GM18870 (cell line): ENCODE measurements around the gene TFEC.
"Not testable (repeated sequence)": the region's sequence is repeated elsewhere in the genome, so short reads cannot be mapped to it uniquely, and the experiment has no call there.

Experiments
- ATAC-seq: cut with Tn5 transposase; IDR thresholded peaks from one replicate; pipeline ENCODE4 v1.9.1; 2021; ENCODE audit warnings: moderate library complexity; ENCODE audit not compliant: unreplicated experiment

The TFEC gene

DNA sequence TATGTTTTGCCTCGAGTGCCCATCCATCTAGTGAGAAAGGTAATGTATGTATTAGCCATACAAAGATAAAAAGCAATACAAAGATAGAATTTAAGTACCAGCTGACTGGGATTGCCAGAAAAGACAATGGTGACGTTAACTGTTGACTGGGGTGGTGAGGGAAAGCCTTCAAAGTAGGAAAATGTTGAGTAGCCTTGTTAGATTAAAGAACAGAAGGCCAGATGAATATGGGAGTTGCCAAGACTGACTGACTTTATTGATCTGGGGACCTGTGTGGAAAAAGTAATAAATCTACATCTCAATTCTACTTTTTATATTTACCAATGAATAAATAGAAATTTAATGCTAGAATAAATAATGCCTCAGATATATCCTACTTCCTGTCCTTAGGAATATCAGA lies 97.7 kb downstream of the TFEC start:
- ATAC-seq, result no peak

DNA sequence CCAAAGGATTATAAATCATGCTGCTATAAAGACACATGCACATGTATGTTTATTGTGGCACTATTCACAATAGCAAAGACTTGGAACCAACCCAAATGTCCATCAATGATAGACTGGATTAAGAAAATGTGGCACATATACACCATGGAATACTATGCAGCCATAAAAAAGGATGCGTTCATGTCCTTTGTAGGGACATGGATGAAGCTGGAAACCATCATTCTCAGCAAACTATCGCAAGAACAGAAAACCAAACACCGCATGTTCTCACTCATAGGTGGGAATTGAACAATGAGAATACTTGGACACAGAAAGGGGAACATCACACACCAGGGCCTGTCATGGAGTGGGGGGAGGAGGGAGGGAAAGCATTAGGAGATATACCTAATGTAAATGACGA lies 100.4 kb downstream of the TFEC start:
- ATAC-seq, result not testable (repeated sequence)

DNA sequence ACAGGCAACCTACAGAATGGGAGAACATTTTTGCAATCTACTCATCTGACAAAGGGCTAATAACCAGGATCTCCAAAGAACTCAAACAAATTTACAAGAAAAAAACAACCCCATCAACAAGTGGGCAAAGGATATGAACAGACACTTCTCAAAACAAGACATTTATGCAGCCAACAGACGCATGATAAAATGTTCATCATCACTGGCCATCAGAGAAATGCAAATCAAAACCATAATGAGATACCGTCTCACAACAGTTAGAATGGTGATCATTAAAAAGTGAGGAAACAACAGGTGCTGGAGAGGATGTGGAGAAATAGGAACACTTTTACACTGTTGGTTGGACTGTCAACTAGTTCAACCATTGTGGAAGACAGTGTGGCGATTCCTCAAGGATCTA lies 100.8 kb downstream of the TFEC start:
- ATAC-seq, result not testable (repeated sequence)

DNA sequence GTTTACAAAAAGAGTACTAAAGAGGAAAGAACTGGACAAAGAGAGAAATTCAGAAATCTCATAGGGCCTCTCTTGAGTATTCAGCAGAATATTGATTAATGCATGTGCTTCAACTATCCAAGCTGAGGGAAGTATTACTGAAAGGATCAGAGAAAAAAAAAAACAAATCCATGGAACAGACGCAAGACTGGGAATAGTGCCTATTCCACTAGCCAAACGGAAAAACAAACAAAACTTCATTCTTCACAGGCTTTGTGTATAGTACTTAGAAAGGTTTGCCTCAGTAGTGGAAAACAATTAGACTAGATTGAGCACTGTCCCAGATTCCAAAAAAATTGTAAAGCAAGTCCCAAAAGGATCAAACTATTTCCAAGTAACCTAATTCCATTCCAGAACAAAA lies 106.2 kb downstream of the TFEC start:
- no peak for ATAC-seq

DNA sequence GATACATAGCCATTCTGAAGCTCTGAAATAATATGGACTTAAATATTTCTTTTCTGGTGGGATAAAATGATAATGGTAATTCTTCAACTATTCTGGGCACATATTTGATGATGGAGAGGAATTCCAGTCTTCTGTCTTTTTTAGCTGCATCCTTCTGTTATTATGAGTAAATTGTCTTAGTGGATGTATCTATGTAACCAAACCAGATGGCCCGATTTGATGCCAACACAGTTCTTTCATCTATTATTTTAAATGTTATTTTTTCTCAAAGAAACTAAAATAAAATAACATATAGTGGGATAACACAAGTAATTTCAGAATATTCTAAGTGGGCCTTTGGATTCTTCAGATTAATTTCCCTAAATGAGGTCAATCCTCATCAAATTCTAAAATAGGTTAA lies 110.2 kb downstream of the TFEC start:
- no peak for ATAC-seq

DNA sequence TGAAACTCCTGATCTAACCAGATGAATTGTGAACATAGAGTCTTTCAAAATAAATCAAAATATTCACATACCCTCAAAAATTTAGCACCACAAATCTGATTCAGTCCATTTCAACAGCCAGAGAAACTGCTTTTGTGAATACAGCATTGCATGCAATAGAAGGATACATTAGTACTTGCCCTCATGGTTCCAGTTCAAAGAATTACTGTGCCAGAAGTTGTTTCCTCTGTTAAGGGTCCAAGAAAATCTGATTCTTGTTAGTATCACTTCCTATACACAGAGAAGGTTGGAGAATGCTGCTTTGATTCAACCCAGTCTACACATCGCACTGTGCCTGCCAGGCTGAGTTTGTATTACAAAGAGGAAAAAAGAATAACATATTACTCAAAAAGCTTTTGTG lies 115.6 kb downstream of the TFEC start:
- no peak for ATAC-seq

DNA sequence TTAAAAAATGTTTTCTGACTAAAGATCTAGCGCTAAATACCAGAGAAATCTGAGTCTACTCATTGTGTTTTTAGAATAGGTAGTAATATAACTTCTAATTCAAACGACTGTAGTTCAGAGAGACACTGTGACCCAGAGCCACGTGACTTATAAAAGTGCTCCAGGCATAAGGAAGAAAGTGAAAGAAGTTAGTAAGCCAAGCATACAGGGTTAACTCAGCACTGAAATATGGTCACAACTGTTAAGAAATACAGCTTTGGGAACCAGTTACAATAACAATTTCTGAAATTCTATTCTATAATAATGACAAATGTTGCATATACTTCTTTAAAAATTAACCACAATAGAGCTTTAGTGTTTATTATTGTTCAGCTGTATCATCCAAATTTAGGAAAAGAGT lies 119.1 kb downstream of the TFEC start:
- ATAC-seq, result no peak

DNA sequence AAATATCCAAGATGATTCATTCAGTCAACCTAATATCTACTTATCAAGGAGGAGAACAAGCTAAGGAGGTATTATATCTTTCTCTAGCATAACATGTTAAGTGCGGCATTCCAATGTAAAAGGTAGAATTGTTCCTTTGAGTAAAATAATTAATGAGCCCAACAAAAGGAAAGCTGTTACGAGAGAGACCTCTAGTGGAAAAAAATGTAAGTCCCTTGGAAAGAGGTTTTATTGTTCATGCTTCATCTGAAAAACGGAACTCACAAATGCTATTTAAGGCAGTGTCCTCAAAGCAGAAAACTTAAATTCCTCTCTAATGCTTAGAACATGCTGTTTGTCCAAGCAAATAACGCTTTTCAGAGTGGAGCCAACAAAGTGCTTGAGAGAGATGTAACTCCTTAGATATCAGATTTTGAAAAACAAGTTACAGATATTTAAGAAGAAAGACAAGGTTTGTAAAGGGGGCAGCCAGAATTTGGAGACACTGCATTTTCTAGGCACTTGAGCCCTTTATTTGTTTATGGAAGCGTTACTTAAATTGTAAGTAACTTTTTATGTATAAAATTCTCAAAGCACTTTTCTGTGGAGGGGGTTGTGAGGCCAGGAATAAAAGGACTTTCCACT lies 119.9 kb downstream of the TFEC start:
- ATAC-seq, result no peak

DNA sequence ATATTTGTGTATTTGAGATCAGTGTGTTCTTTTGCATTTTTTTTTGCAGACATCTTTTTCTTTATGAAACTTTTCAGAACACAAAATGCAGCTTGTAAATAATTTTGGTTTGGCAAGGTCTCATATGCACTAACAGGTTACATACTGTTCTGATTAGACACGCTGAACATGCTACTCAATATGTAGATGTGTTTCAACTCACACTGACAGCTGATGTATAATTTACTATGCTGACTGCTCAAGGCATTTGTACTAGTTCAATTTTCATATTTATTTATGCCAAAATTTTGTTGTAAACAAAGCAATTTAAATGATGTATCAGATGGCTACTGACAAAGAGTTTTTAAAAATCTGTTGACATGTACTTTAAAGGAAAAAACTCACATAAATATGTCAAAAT lies 123.8 kb downstream of the TFEC start:
- no peak for ATAC-seq

DNA sequence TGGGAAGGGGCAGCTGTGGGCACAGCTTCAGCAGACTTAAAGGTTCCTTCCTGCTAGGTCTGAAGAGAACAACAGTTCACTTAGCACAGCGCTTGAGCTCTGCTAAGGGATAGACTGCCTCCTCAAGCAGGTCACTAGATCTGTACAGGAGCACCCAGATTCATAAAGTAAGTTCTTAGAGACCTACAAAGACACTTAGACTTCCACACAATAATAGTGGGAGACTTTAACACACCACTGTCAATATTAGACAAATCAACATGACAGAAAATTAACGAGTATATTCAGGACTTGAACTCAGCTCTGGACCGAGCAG lies 140.9 kb downstream of the TFEC start:
- ATAC-seq, result no peak

DNA sequence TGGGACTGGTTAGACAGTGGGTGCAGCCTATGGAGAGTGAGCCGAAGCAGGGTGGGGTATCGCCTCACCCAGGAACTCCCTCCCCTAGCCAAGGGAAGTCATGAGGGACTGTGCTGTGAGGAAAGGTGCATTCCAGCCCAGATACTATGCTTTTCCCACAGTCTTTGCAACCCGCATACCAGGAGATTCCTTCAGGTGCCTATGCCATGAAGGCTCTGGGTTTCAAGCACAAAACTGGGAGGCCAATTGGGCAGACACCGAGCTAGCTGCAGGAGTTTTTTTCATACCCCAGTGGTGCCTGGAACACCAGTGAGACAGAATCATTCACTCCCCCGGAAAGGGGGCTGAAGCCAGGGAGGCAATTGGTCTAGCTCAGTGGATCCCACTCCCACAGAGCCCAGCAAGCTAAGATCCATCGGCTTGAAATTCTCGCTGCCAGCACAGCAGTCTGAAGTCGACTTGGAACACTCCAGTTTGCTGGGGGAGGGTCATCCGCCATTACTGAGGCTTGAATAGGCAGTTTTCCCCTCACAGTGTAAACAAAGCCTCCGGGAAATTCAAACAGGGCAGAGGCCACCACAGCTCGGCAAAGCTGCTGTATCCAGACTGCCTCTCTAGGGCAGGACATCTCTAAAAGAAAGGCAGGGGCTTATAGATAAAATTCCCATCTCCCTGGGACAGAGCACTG lies 141.4 kb downstream of the TFEC start:
- no peak for ATAC-seq

DNA sequence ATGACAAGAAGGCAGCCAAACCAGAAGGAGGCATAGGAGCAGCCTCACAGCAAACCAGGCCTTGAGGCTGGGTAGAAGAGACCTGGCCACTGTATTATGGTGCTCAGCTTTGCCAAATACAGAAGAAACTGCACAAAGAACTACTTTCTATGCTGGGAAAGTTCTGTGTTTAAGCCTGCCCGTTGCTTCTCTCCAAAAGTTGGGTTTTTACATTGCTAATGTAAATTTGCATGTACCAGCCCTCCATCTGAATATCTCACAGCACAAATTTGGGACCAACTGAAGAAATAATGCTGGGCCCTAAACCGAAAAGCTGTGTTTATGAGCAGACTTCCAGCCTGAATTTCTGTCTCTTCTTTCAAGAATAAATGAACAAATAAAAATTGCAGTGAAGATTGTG lies 145.0 kb downstream of the TFEC start:
- no peak for ATAC-seq
